GM12864 (cell line): Measurements from ENCODE around the gene CD109.
"Not testable (repeated sequence)": the region's sequence is repeated elsewhere in the genome, so short reads cannot be mapped to it uniquely, and the experiment has no call there.

ENCODE experiments used
- DNase-seq: peaks from one replicate; pipeline ENCODE4 v3.0.0-alpha.2; 2011; ENCODE audit warnings: low read depth
- H3K4me3 ChIP-seq: 2 replicates; pipeline ENCODE4 v1.5.1; 2011; ENCODE audit warnings: mild to moderate bottlenecking, low read depth, low read length, control low read depth
- CTCF ChIP-seq: IDR thresholded peaks from 2 replicates; pipeline ENCODE4 v1.5.1; 2011; ENCODE audit warnings: low read depth, mild to moderate bottlenecking, moderate library complexity, low read length, control low read depth, inconsistent platforms; ENCODE audit errors: missing control alignments

Gene CD109

GRCh38 chr6:73801652-73802268 is 105.8 kb downstream of the CD109 start:
- TF ChIP-seq CTCF, result no peak
- H3K4me3 ChIP-seq, result no peak overlapping the region
- no peak for DNase-seq

- H3K4me3 ChIP-seq, result no peak overlapping the region
- DNase-seq, result no peak
- TF ChIP-seq CTCF, result no peak
Measured at GRCh38 chr6:73802366-73802765, 106.4 kb downstream of the CD109 start.

- no peak overlapping the region for H3K4me3 ChIP-seq
- TF ChIP-seq CTCF, result peak; percentile 54
- no peak for DNase-seq
Measured at GRCh38 chr6:73803562-73804241, 107.7 kb downstream of the CD109 start.

GRCh38 chr6:73805221-73805620 is 109.2 kb downstream of the CD109 start:
- not testable (repeated sequence) for H3K4me3 ChIP-seq, DNase-seq

GRCh38 chr6:73805982-73806381 is 110.0 kb downstream of the CD109 start:
- not testable (repeated sequence) for DNase-seq, H3K4me3 ChIP-seq

GRCh38 chr6:73811706-73812105 is 115.7 kb downstream of the CD109 start:
- no peak for TF ChIP-seq CTCF
- no peak for DNase-seq
- no peak overlapping the region for H3K4me3 ChIP-seq

GRCh38 chr6:73817253-73817652 is 121.2 kb downstream of the CD109 start:
- TF ChIP-seq CTCF, result no peak
- no peak overlapping the region for H3K4me3 ChIP-seq
- no peak for DNase-seq

GRCh38 chr6:73823046-73823735 is 127.2 kb downstream of the CD109 start:
- TF ChIP-seq CTCF, result no peak
- H3K4me3 ChIP-seq, result no peak overlapping the region
- no peak for DNase-seq
